PFSK-1 (cell line): ENCODE measurements around the gene C1orf226.

Experiments used
- POLR2AphosphoS5 ChIP-seq: IDR thresholded peaks from 2 replicates; pipeline ENCODE4 v1.6.1; 2012; ENCODE audit warnings: low read depth, mild to moderate bottlenecking, control low read depth, low read length, moderate library complexity
- SIN3A ChIP-seq: IDR thresholded peaks from 2 replicates; pipeline ENCODE4 v1.6.1; 2012; ENCODE audit warnings: mild to moderate bottlenecking, low read length, moderate library complexity, borderline replicate concordance; ENCODE audit not compliant: insufficient read depth

DNA sequence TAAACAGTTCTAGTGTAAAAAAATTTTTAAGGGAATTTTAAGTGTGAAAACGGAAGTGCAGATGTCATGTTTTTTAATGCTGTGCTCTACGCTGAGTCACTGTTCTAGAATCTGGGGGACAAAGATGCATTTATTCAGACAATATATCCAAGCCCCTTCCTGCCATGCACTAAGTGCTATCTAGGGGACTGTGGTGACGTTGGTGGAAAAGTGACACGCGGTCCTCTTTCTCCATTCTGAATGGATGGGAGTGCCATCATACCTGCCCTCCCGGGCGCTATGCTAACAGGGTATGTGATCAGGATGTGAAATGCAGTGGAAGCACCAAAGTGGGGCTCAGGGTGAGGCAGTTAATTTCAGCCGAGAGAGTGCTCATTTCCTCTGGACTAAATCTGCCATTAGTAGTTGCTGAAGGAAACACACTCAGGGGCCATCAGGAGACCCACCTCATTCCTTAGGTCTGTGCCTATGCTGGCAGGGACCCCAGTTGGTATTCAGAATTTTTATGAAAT, 6.6 kb downstream of the C1orf226 start:
- TF ChIP-seq POLR2AphosphoS5 (no peak), SIN3A (no peak)
